ENCODE results near the gene SUCLA2. TPM values are rescaled to one million over a fixed set of nuclear protein-coding genes. Genes with fewer than 3 reads are reported as not detected.

SUCLA2 gene
- total and polyA plus RNA-seq, 2 of the 8 experiments (the other 6 are each of a cell fraction or from before 2014, with no cell fraction given): 23.5 to 78.8 TPM

- TF ChIP-seq CHD7 (IDR thresholded peaks at IDR 0.05; ENCODE audit: insufficient replicate concordance, low read length): no peak
- peak; percentile 91; the same call in 1 of the 2 replicates for TF ChIP-seq RBBP5 (IDR thresholded peaks at IDR 0.05; ENCODE audit: borderline replicate concordance, low read depth, low read length)
- TF ChIP-seq EGR1 (IDR thresholded peaks at IDR 0.05; ENCODE audit: borderline replicate concordance, low read depth, low read length): no peak
- no peak for TF ChIP-seq SIX5 (IDR thresholded peaks at IDR 0.05; ENCODE audit: low read depth, low read length)
- TF ChIP-seq TAF1 (IDR thresholded peaks at IDR 0.05; ENCODE audit: low read depth, low read length): peak; percentile 85
- TF ChIP-seq FOSL1 (IDR thresholded peaks at IDR 0.05; ENCODE audit: insufficient read depth, low read depth, low read length): no peak
- TF ChIP-seq TCF12 (IDR thresholded peaks at IDR 0.05; ENCODE audit: low read depth, low read length): no peak
- TF ChIP-seq E2F6 (IDR thresholded peaks at IDR 0.05): no peak
- peak; percentile 86 for TF ChIP-seq POLR2AphosphoS5 (IDR thresholded peaks at IDR 0.05; ENCODE audit: low read depth, low read length)
- no peak for TF ChIP-seq BRCA1 (IDR thresholded peaks at IDR 0.05; ENCODE audit: low read depth, low read length)
Observed at GRCh38 chr13:48001114-48001881, at the start of gene SUCLA2 (continued).
